ENCODE measurements around the gene RHOBTB1.

The RHOBTB1 gene

DNA sequence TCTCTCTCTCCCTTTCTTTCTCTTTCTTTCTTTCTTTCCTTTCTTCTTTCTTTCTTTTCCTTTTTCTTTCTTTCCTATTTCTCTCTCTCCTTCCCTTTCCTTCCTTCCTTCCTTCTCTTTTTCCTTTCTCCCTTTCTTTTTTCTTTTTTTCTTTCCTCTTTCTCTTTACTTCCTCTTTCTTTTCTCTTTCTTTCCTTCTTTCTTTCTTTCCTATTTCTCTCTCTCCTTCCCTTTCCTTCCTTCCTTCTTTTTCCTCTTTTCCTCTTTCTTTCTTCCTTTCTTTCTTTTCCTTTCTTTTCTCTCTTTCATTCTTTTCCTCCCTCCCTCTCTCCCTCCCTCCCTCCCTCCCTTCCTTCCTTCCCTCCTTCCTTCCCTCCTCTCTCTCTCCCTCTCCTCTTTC, 81.5 kb downstream of the RHOBTB1 start:
- Histone ChIP-seq H3K9ac (ENCODE audit: low read length) (no peak overlapping the region), H2AFZ (ENCODE audit: low read length) (no peak overlapping the region), H3K9me2 (ENCODE audit: low read depth, low read length) (no peaks in the 10 kb centered on the region), H3K36me3 (ENCODE audit: insufficient read depth, low read length) (no peaks in the 10 kb centered on the region), H3K4me3 (ENCODE audit: low read depth, low read length, poor library complexity, severe bottlenecking) (no peak overlapping the region), H4K20me1 (ENCODE audit: insufficient read depth, low read length) (no peaks in the 10 kb centered on the region), H3K4me1 (ENCODE audit: insufficient read depth, low read length, severe bottlenecking) (no peaks in the 10 kb centered on the region), H3K9me3 (ENCODE audit: low read length) (no peaks in the 10 kb centered on the region), H3K4me2 (ENCODE audit: low read length) (no peak overlapping the region), H3K79me2 (ENCODE audit: insufficient read depth, low read length) (no peaks in the 10 kb centered on the region), H3K27me3 (ENCODE audit: insufficient read depth, low read length) (no peaks in the 10 kb centered on the region), H3K27ac (ENCODE audit: low read depth, low read length, poor library complexity, severe bottlenecking) (no peak overlapping the region), H3F3A (ENCODE audit: insufficient read depth, low read length) (no peaks in the 10 kb centered on the region)
- no peak for TF ChIP-seq EZH2 (IDR thresholded peaks at IDR 0.05; ENCODE audit: borderline replicate concordance, low read length)
- TF ChIP-seq, protein P1, sequence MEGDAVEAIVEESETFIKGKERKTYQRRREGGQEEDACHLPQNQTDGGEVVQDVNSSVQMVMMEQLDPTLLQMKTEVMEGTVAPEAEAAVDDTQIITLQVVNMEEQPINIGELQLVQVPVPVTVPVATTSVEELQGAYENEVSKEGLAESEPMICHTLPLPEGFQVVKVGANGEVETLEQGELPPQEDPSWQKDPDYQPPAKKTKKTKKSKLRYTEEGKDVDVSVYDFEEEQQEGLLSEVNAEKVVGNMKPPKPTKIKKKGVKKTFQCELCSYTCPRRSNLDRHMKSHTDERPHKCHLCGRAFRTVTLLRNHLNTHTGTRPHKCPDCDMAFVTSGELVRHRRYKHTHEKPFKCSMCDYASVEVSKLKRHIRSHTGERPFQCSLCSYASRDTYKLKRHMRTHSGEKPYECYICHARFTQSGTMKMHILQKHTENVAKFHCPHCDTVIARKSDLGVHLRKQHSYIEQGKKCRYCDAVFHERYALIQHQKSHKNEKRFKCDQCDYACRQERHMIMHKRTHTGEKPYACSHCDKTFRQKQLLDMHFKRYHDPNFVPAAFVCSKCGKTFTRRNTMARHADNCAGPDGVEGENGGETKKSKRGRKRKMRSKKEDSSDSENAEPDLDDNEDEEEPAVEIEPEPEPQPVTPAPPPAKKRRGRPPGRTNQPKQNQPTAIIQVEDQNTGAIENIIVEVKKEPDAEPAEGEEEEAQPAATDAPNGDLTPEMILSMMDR (IDR thresholded peaks at IDR 0.05; ENCODE audit: low read length) = no peak

DNA sequence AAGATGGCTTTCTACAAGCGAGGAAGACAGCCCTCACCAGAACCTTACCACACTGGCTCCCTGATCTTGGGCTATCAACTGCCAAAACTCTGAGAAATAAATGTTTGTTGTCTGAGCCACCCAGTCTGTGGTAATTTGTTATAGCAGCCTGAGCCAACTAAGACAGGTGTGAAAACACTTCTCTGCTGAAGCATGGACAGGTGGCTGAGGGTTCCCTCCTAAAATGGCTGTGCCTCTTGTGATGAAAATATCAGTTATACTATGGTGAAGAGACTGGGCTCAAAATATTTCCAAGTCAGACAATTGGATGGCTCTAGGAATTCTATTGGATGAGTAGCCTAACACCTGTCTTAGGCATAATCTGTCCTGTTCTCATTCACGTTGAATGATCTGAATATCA, 87.6 kb downstream of the RHOBTB1 start:
- Histone ChIP-seq H3K79me2 (ENCODE audit: insufficient read depth, low read length) (no peaks in the 10 kb centered on the region), H3K27ac (ENCODE audit: low read depth, low read length, poor library complexity, severe bottlenecking) (no peak overlapping the region), H3K9me3 (ENCODE audit: low read length) (no peaks in the 10 kb centered on the region), H3K9ac (ENCODE audit: low read length) (no peak overlapping the region), H3F3A (ENCODE audit: insufficient read depth, low read length) (no peaks in the 10 kb centered on the region), H3K4me2 (ENCODE audit: low read length) (no peak overlapping the region), H2AFZ (ENCODE audit: low read length) (no peak overlapping the region), H4K20me1 (ENCODE audit: insufficient read depth, low read length) (no peaks in the 10 kb centered on the region), H3K27me3 (ENCODE audit: insufficient read depth, low read length) (no peaks in the 10 kb centered on the region), H3K9me2 (ENCODE audit: low read depth, low read length) (no peaks in the 10 kb centered on the region), H3K4me3 (ENCODE audit: low read depth, low read length, poor library complexity, severe bottlenecking) (no peak overlapping the region), H3K4me1 (ENCODE audit: insufficient read depth, low read length, severe bottlenecking) (no peaks in the 10 kb centered on the region), H3K36me3 (ENCODE audit: insufficient read depth, low read length) (no peaks in the 10 kb centered on the region)
- no peak for TF ChIP-seq EZH2 (IDR thresholded peaks at IDR 0.05; ENCODE audit: borderline replicate concordance, low read length)
- TF ChIP-seq, protein P1 (IDR thresholded peaks at IDR 0.05; ENCODE audit: low read length) = no peak

DNA sequence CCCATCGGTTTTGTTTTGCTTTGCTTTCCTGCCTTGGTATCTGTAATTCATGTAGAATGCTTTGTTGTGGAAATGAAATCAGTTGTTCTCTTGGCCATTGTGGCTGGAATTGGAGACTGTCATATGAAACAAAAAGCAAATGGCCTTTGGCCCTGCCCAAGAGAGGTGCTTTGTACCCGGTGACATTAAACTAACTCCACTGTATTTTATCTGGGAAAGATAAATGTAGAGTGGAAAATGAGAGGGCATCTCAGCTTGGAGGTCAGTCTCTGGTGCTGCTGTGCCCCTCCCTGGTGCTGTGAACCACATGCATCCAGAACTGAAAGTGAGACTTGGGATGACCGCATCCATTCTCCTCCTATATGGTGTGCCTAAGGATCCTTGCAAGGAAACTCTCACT, 90.3 kb downstream of the RHOBTB1 start:
- Histone ChIP-seq H3K9me3 (ENCODE audit: low read length) (no peaks in the 10 kb centered on the region), H3K27ac (ENCODE audit: low read depth, low read length, poor library complexity, severe bottlenecking) (no peak overlapping the region), H3K79me2 (ENCODE audit: insufficient read depth, low read length) (no peaks in the 10 kb centered on the region), H3K36me3 (ENCODE audit: insufficient read depth, low read length) (no peaks in the 10 kb centered on the region), H4K20me1 (ENCODE audit: insufficient read depth, low read length) (no peaks in the 10 kb centered on the region), H3F3A (ENCODE audit: insufficient read depth, low read length) (no peaks in the 10 kb centered on the region), H3K27me3 (ENCODE audit: insufficient read depth, low read length) (no peaks in the 10 kb centered on the region), H2AFZ (ENCODE audit: low read length) (no peak overlapping the region), H3K9me2 (ENCODE audit: low read depth, low read length) (no peaks in the 10 kb centered on the region), H3K4me2 (ENCODE audit: low read length) (no peak overlapping the region), H3K4me3 (ENCODE audit: low read depth, low read length, poor library complexity, severe bottlenecking) (no peak overlapping the region), H3K9ac (ENCODE audit: low read length) (no peak overlapping the region), H3K4me1 (ENCODE audit: insufficient read depth, low read length, severe bottlenecking) (no peaks in the 10 kb centered on the region)
- TF ChIP-seq, protein P1 (IDR thresholded peaks at IDR 0.05; ENCODE audit: low read length) = no peak
- TF ChIP-seq EZH2 (IDR thresholded peaks at IDR 0.05; ENCODE audit: borderline replicate concordance, low read length) = no peak

Measured in OCI-LY1 (cell line).